UCSD-AML1 (cell line): Measurements from ENCODE around the gene CD79B.
"Not testable (repeated sequence)": the region's sequence is repeated elsewhere in the genome, so short reads cannot be mapped to it uniquely, and the experiment has no call there.

ENCODE experiments used
- DNase-seq: peaks from one replicate; lab custom pipeline; 2025; ENCODE audit not compliant: unreplicated experiment; lab: John Stamatoyannopoulos, UW

The CD79B gene

GRCh38 chr17:63934183-63935112 lies 2.3 kb upstream of the CD79B start:
- DNase-seq: no peak

DNA sequence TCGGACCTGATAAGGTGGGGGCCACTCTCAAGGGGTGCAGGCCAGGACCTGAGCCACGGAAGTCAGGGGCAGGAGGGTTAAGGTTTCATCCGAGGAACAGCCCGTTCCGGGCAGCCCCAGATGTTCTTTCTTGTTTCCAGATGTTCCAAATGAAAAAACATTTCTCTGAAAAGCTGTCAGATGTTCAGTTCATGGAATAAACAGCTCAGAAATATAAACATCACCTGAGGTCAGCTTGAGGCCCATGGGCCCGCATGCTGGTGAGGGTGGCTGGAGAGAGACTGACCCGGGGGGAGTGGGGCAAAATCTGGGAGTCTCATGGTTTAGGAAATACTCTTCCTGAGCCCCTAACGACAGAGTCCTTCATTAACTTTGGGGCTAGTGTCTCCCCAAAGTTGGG lies 1.5 kb upstream of the CD79B start:
- DNase-seq: no peak

DNA sequence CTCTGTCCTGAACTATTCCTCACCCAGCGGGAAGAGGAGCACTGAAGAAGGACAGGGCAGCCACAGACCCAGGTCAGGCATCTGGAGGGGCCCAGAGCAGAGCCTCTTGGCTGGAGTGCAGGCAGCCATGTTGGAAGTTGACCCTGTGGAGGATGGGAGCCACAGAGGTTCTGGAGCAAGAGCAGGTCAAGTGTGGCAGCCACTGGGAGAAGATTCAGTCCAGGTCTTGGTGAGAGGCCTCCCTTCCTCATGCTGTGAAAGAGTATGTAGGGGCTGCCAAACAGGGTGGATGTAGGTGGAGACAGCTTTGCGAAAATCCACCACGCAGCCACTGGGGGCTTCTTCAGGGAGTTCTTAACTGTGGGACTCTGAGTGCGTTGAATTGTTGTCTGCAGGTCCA lies 590 bp upstream of the CD79B start:
- no peak for DNase-seq

GRCh38 chr17:63930951-63931575 lies 1.1 kb downstream of the CD79B start:
- DNase-seq: peak; percentile 75

DNA sequence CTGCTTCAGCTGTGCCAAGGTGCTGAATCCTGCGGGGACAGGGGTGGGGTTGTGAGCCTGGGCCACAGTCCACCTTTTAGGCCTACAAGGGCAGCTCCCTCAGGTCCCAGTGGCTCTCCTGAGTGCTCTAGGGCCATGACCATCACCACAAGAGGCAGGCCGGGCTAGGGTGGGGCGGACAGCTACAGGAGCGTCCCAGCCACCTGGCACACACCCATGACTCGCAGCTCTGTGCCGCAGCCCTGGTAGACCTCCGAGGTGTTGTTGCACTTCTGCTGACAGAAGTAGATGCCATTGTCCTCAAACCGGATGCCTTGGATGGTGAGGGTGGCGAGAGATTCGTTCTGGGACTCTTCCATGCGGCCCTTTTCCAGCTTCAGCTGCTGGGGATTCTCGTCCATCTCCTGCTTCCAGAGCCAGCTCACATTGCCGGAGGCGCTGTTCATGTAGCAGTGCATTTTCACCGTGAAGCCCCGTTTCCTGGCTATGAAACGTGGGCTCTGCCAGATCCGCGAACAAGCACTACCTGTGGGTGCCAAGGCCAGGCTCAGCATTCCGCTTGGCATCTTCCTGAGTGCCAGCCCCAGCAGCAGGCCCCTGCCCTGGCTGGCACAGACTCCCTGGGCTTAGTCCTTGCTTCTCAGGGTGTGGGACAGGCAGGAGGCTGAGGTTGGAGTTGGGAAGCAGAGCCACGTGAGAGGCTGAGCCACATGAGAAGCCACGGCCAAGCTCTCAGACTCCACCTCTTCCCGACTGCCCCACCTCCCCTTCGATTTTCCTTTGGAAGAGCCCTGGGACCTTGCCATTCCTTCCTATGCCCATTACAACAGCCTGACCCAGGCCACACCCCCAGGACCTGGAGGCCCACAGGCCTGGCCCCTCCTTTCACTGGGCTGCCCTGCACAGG lies 2.0 kb downstream of the CD79B start:
- DNase-seq: no peak

- no peak for DNase-seq
Observed at GRCh38 chr17:63928966-63929695, 3.0 kb downstream of the CD79B start.

DNA sequence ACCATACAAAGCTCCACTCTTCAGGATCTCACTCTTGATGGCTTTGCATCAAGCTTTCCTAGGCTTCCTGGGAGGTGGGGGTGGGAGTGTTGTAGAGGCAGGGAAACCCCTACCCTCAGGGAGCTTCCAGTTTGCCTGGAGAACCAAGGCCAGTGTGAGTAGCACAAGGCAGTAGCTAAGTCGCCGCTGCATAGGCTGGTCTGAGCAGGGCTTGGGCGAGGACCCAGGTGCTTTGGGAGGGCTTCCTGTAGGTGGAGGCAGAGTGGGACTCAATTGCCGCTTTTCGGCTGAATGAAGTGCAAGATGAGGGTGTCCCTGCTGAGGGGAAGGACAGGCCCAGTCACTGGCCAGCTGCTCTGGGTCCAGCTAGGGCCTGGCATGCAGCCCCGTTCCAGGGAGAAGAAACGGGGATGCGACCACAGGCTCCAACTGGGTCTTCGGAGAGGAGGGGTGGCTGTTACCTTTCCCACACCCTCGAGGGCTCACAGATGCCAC lies 3.9 kb downstream of the CD79B start:
- DNase-seq: no peak

DNA sequence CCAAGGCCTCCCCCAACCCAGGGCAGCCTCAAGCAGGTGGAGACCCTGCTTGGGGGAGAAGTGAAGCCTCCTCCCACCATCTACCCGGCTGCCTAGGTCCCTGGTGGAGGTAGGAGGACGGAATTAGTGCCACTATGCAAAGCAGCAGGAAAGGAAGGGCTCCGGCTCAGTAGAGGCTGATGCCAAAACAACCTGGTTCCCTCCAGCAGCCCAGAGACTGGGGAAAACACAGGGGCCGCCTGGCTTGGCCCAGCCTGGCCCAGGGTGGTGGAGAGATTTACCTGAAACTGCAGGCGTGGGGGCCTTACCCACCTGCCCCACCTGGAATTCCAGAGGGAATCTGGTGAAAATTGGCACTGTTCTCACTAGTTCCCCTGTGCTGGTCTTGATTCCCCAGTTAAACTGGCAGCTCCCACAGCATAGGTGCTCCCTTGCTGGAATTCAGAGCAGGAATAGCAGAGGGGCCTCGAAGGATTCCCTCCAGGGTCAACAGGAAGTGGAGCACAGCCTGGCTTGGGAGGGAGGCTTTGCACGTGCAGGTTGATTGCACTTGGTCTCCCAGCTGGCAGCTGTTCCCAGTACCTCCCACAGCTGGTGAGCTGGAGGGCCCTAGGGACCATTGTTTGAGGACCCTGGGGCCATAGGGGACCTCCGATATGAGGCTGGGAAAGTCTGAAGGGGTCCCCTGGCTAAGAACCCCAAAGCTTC lies 4.5 kb downstream of the CD79B start:
- no peak for DNase-seq

DNA sequence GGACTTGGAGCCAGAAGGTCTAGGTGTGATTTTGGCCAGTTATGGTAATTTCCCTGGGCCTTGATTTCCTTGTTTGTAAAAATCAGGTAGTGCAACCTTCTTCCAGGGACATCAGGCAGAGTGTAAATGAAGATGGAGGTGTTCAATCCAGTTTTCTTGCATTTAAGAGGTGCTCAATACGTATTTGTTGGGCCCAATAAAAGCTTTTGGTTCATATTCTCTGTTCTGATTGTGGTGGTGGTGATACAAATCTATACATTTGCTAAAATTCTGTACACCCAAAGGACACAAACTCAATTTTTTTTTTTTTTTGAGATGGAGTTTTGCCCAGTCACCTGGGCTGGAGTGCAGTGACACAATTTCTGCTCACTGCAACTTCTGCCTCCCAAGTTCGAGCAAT lies 6.0 kb downstream of the CD79B start:
- no peak for DNase-seq

- DNase-seq: no peak
Observed at GRCh38 chr17:63925615-63926014, 6.5 kb downstream of the CD79B start.

DNA sequence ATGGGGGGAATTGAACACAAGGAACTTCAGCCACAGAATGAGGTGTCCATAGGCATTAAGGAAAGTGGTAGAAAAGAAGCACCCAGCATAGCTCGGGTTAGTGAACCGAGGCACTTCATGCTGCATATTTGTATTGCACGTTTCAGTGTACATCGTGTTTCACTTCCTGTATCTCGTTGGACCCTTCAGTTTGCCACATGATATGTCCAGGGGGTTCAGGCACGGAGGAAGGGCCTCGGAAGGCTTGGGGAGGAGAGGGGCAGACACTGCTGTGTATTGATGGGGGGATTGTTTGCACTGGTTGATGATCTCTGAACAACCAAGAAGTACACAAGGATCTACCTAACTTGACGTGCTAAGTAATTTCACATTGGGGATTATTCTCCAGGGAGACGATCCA lies 9.7 kb downstream of the CD79B start:
- DNase-seq: not testable (repeated sequence)

DNA sequence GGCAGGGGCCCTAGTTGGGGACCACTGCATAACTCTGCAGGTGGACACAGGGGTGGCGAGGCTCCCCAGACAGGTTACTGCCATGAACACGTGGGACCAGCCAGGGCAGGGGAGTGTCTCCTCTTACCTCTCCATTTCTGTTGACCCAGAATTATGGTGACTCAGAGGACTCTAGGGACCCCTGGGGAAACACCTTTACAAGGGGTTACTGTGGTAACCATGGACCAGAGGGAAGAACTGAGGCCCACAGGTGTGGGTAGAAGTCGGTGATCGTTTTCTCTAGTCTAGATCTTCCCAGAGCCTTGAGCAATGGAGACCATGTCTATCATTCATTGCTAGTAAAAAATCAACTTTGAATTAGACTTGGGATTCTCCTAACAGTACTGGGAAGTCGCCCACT lies 11.4 kb downstream of the CD79B start:
- not testable (repeated sequence) for DNase-seq

GRCh38 chr17:63920050-63920449 lies 12.1 kb downstream of the CD79B start:
- DNase-seq: not testable (repeated sequence)

GRCh38 chr17:63919311-63919723 lies 12.8 kb downstream of the CD79B start:
- peak; percentile 70 for DNase-seq

DNA sequence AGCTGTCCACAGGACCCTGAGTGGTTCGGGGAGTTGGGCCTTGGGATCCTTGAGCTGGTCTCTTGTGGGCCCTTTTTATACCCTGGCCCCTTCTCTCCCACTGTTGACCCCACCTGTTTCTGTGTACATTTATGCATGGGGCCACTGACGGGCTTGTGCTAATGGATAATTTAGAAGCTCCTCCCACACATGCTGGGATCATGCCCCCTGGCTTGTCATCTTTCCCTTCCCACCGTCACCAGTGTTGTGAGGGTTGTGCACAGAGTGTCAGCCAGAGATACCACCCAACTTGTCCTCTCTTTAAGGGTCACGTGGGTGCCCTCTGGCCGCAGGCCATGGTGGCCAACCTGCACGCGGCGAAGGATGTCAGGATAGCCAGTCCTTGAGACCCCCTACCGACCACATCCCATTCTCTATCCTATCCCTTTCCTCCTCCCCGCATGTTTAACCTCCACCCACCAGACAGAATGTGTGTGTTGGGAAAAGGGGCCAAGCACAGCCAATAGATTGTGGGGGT lies 13.3 kb downstream of the CD79B start, which contains the start of gene GH1:
TSS of gene GH1 (minus strand) at position 51 of the 517 bp plus-strand sequence. CDS start 63 bp downstream, outside the sequence.
- DNase-seq: not testable (repeated sequence)

DNA sequence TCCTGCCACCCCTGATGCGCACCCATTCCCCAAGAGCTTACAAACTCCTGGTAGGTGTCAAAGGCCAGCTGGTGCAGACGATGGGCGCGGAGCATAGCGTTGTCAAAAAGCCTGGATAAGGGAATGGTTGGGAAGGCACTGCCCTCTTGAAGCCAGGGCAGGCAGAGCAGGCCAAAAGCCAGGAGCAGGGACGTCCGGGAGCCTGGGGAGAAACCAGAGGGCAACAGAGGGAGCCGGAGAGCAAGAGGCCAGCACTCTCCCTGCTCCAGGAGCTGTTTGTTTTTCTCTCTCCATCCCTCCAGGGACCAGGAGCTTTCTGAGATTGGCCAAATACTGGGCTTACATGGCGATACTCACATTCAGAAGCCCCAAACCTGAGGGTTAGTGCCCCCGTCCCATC lies 13.8 kb downstream of the CD79B start:
- no peak for DNase-seq

DNA sequence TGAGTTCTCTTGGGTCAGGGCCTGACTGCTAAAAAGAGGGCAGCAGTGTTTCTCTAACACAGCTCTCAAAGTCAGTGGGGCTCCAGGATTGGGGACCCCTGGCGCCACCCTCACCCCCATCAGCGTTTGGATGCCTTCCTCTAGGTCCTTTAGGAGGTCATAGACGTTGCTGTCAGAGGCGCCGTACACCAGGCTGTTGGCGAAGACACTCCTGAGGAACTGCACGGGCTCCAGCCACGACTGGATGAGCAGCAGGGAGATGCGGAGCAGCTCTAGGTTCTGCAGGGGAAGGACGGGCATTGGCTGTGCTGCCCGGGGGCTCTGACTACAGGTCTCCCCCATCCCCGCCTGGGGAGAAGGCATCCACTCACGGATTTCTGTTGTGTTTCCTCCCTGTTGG lies 14.5 kb downstream of the CD79B start:
- DNase-seq: no peak

- not testable (repeated sequence) for DNase-seq
Observed at GRCh38 chr17:63917206-63917605, 14.9 kb downstream of the CD79B start.

- DNase-seq: no peak
Observed at GRCh38 chr17:63916566-63917185, 15.5 kb downstream of the CD79B start.
